Fibroblast of the conjunctiva (primary cell): ENCODE results near the gene SSX2IP.
A peak's percentile ranks its signal among the peaks of the same experiment; 100 is the strongest.
"Not testable (repeated sequence)": the region's sequence is repeated elsewhere in the genome, so short reads cannot be mapped to it uniquely, and the experiment has no call there.

Source experiments
- DNase-seq: peaks from one replicate; pipeline ENCODE4 v3.0.0-alpha.2; 2010; ENCODE audit warnings: low read depth

The SSX2IP gene

DNA sequence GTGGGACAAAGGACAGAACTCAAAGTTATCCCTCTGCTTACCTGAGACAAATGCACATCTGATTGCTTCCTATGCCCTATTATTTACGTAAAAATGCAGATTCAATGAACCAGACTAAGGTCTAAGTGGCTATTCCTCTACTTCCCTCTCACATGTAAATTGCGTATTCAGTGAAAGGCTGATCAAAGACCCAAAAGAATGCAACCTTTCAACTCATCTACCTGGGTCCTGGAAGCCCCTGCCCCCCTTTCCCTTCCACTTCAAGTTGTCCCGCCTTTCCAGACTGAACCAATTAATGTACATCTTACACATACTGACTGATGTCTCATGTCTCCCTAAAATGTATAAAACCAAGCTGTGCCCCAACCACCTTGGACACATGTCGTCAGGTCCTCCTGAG lies 14.6 kb downstream of the SSX2IP start:
- no peak for DNase-seq

GRCh38 chr1:84675106-84675505 lies 15.2 kb downstream of the SSX2IP start:
- no peak for DNase-seq

GRCh38 chr1:84674705-84675104 lies 15.6 kb downstream of the SSX2IP start:
- no peak for DNase-seq

GRCh38 chr1:84674021-84674420 lies 16.2 kb downstream of the SSX2IP start:
- DNase-seq = no peak

DNA sequence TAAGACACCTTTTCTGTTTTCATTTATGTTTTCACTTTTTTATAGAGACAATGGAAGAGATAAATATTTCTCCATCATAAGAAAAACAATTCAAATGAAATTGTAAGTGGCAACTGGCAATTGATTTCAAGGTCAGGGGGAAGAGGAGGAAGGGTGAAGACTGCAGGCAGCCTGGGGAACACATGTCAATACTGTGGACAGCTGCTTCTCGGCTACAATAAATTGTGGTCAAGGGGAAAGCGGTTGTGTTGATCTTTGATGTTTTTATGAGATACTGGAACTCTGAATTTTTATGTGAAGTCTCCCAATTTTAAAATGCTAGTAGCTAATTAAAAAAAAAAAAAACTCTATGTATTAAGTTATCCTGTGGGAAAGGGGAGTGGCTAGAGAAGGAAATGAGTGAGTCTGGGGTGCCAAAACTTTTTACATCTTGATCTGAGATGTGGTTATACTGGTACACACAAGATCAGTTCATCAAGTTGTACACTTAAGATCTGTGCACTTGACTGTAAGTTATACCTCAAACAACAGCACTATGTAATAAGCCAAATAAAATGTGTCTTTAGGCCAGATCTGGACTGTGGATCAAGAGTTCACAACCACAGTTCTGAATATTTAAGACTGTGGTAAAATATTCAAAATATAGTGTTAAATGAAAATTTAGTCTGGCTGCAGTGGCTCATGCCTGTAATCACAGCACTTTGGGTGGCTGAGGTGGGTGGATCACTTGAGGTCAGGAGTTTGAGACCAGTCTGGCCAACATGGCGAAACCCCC lies 18.0 kb downstream of the SSX2IP start:
- no peak for DNase-seq

DNA sequence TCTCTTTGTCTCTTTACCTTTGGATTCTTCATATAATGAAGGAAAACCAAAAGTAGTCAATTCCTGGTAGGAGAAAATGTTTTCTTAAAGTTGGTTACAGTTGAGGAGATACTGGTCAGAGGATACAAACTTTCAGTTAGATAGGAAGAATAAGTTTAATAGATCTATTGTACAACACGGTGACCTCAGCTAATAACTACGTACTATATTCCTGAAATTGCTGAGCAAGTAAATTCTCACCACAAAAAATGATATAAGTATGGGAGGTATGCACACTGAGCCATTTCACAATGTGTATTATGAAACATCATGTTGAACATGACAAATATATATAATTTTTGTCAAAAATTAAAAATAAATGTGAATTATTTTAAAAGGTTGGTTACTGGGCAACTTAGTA lies 20.4 kb downstream of the SSX2IP start:
- no peak for DNase-seq

DNA sequence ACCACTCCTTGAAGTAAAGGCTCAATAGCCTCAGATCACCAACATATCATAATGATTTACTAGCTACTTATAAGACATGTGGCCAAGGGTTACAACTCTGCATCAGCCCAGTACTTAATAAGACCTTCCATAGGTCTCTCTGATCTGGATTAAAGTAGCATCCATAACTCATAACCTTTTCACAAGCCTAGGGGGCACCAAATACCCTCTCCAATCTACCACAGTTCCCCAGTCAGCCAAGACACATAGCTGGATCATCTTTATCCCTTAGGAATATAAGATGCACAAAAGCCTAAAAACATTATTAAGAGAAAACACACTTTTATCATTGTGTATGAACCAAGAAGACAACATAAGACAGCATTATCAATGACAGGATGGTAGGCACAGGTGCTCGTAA lies 22.1 kb downstream of the SSX2IP start:
- no peak for DNase-seq

DNA sequence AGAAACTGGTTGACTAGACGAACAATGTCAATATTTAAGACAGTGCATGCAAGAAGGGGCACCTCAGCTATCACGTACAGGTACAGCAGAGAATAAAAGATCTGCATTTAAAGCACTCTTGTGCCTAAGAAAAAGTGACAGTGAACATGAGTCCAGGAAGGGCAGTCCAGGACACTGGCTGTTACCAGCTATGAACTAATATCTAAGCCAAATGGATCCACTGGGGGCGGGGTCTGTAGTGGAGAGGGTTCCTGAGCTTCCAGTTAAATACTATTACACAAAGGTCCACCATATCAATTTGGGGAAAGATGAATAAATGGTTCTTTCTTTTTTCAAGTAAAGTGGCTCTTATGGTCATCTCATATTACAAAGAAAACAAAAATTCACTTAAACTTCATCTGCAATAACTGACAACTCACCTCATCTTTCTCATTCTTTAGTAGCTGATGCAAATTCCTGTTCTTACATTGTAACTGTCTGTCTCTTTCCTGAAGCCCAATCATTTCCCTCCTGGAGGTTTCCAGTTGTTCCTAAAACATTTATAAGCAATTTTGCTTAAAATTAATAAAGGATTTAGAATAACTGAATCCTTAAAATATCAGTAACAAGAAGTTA lies 24.5 kb downstream of the SSX2IP start:
- DNase-seq = peak; percentile 62

DNA sequence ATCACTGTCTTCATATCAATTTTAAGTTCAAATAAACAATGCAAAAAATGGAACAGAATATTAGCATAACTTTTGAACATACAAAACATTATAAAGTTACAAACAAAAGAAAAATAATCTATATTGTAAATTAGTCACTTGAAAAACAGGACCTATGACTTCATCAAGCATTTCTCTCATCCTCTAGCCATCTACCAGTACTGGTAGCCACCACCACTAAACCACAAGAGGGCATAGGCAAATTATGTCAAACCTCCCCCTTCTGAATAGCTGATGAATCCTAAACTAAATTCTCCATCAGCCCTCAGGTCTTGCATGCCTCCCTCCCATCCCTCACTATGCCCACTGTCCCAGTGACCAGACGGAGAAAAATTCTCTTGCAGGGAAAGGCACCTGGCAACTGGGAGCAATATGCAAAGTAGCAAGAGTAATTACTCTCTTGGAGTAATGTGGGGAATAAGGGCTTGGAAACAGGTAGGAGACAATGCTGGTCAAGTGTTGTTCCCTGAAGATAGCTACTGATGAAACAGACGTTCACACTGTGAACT lies 37.1 kb downstream of the SSX2IP start:
- DNase-seq = no peak

- DNase-seq = no peak
Measured at GRCh38 chr1:84644472-84644871, 45.8 kb downstream of the SSX2IP start.

DNA sequence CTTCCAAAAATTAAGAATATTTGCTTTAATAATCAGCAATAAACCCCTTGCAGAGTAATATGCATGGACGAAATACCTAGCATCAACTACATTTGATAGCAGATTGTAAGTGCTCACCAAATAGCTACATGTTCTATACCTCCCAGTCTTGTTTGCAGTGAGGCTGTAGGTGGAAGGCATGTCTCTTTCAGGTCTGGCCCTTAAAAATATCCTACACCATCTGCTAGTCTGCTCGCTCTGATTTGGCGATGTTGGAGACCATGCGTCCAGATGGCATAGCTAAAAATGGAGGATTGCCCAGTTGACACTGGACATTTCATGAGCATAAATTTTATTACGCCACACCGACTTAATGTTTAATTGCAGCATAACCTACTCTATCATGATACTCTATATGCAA lies 47.1 kb downstream of the SSX2IP start:
- no peak for DNase-seq

DNA sequence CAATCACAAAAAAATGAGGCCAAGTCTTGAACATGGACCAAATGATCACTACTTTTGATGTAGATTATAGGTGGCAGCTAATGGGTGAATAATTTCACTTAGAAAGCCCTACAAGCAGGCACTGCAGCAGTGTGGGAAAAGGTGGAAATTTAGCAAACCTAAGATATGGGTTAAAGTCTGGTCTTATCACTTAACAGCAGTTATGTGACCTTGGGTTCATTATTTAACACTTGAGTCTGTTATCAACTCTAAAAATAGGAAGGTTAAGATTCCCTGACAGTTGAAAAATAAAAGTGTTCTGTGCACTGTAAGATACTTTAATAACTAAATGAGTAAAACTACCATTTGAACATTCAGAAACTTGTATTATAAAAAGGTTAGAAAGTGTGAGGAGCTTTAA lies 47.5 kb downstream of the SSX2IP start:
- DNase-seq = no peak

DNA sequence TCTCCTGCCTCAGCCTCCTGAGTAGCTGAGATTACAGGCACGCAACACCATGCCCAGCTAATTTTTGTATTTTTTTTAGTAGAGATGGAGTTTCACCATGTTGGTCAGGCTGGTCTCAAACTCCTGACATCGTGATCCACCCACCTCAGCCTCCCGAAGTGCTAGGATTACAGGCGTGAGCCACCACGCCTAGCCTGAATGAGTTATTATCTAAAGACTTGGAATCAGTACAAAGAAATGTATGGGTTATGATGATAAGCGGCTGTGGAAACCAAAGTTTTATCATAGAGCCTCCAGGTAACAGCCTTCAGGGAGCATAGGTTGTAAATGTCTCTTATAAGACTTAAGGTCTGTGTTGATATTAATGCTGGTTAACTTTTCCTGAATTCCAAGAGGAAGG lies 50.5 kb downstream of the SSX2IP start:
- DNase-seq = not testable (repeated sequence)

- no peak for DNase-seq
Measured at GRCh38 chr1:84635429-84635828, 54.8 kb downstream of the SSX2IP start.

DNA sequence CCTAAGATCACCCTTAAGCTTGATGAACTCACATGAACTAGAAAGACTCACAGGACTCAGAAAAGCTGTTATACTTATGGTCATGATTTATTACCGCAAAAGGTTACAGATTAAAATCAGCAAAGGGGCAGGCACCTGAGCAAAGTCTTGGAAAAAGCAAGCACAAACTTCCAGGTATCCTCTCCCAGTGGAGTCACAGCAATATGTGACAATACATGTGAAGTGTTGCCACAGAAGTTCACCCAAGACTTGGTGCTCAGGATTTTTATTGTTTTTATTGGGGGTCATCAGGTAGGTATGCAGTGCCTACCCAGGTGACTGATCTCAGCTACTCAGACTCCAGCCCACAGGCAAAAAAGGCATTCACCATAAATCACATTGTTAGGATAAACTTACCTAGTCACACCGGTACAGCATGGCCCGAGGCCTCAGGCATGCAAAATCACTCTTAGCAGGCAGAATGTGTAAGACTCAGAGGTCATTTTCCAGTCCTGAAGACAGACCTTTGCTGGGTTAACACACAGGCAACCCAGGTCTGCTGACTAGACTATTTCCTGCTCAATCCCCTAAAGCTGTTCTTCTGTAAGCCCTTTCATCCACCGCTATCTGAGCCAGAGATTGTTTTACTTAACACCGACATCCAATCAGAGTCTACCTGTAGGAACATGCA lies 55.6 kb downstream of the SSX2IP start:
- no peak for DNase-seq

DNA sequence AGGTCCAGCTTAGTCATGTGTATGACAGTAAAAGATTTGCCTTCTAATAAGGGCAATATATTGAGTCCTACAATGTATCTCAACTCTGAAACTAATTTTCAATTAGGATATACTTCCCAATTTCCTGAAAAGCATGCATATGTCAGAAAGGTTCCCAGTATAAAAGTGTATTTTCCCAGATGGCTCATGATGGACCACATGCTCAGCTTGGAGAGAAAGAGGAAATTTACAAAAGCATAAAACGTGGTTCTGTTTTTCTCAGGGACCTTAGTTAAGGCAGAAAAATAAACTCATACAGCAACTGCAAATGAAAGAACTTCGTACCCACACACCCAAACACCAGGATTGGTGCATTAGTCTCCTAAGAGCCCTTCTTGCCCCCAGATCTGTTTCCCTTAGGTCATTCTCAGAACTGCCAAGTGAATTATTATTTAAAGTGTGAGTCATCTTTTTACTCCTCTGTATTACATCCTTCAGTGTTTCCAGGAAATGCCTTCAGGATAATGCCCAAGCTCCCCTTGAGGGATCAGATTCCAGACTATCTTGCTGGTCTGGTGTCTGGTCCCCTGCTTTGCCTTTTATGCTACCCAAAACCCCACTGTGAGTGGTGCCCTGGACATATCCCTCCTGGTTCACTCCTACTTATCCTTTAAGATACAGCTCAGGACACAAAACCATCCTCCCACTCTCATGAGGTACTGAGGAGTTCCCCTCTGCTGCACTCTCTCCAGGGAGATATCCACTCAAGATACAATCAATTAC lies 57.4 kb downstream of the SSX2IP start:
- peak; percentile 37 for DNase-seq

DNA sequence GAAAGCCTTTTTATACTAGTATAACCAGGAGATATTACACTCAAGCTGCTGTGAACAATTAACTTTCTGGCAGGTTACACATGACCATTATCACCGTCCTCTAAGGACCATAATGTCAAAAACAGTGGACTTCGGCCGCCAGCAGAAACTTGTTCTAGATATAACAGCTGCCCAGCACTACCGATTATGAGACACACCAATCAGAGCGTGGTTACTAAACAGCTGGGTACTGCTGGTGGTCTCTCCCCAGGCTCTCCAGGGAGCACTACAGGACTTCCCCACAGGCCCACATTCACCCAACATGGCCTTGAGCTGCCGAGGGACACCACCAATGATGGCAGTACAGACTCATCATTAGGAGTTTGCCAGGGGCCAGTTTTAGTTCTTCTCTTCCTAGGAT lies 58.1 kb downstream of the SSX2IP start:
- no peak for DNase-seq

DNA sequence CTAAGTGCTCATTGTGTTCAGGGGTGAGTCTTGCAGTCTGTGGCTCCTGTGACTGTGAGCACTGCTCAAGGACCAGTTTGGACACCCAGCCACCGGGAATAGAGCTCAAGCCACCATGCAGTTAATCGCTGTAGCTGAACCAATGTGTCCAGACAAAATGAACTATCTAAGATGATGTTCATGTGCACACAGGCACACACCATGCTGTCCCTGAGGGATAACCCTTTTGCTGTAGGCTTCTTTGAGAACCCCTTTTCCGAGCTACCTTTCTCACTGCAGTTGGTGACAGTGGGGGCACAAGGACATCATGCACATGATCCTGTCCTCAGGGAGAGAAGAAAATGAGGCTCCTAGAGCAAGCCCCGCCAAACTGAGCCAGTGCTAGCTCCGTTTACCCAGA lies 65.4 kb downstream of the SSX2IP start:
- no peak for DNase-seq

DNA sequence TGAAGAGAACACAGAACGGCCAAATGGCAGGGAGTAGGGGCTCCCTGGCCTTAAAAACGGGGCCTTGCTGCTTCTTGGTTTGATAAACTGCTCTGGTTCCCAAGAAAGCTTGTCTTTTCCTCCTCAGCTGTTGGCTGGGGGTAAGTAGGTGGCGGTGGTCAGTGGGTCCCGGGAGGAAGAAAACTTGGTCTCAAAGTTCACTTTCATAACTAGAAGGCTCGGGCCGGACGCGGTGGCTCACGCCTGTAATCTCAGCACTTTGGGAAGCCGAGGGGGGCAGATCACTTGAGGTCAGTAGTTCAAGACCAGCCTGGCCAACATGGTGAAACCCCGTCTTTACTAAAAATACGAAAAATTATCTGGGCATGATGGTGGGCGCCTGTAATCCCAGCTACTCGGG lies 68.7 kb downstream of the SSX2IP start:
- DNase-seq = no peak

GRCh38 chr1:84620720-84621313 lies 69.4 kb downstream of the SSX2IP start:
- DNase-seq = peak; percentile 55

GRCh38 chr1:84619383-84620102 lies 70.7 kb downstream of the SSX2IP start:
- peak; percentile 43 for DNase-seq
